BE2C (cell line): ENCODE measurements around the gene PCSK5.
"Not testable (repeated sequence)": the region's sequence is repeated elsewhere in the genome, so short reads cannot be mapped to it uniquely, and the experiment has no call there.

ENCODE experiments used
- DNase-seq: peaks from one replicate; pipeline ENCODE4 v3.0.0-alpha.2; 2020
- H3K27me3 ChIP-seq: fragments of 250-450 bp; sonication (Bioruptor Pico); 2 replicates; pipeline ENCODE4 v1.5.1; 2020; ENCODE audit warnings: mild to moderate bottlenecking
- H3K36me3 ChIP-seq: fragments of 250-450 bp; sonication (Bioruptor Pico); 2 replicates; pipeline ENCODE4 v1.5.1; 2020; ENCODE audit warnings: mild to moderate bottlenecking
- H3K4me1 ChIP-seq: fragments of 250-450 bp; sonication (Bioruptor Pico); 2 replicates; pipeline ENCODE4 v1.5.1; 2020
- H3K4me3 ChIP-seq: 2 replicates; pipeline ENCODE4 v1.5.1; 2011; ENCODE audit warnings: low read depth, low read length
- H3K9me3 ChIP-seq: fragments of 250-450 bp; sonication (Bioruptor Pico); 2 replicates; pipeline ENCODE4 v1.5.1; 2020
- TF ChIP-seq, protein P1 (sequence below): IDR thresholded peaks from 2 replicates; pipeline ENCODE4 v1.5.1; 2012; ENCODE audit warnings: mild to moderate bottlenecking, low read depth, low read length

Gene PCSK5

DNA sequence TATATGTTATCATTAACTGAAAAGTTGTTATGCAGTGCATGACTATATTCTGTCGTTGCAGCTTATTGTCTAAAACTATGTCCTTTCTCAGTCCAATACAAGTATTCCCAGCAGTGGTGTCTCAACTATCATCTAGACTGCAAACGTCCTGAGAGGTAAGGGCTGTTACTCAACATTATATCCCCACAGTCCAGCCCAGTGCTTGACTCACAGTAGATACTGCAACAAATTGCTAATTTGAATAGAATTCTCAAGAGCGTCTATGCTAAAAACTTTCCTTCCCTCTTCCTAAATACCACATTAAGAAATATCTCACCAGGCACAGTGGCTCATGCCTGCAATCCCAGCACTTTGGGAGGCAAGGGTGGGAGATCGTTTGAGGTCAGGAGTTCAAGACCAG lies 37.7 kb upstream of the PCSK5 start:
- Histone ChIP-seq H3K4me1 (no peaks in the 10 kb centered on the region), H3K36me3 (no peaks in the 10 kb centered on the region), H3K4me3 (no peak overlapping the region), H3K9me3 (no peaks in the 10 kb centered on the region), H3K27me3 (peaks cover 5% of the 10 kb centered on the region; the same call in 1 of the 2 replicates)
- TF ChIP-seq, protein P1, sequence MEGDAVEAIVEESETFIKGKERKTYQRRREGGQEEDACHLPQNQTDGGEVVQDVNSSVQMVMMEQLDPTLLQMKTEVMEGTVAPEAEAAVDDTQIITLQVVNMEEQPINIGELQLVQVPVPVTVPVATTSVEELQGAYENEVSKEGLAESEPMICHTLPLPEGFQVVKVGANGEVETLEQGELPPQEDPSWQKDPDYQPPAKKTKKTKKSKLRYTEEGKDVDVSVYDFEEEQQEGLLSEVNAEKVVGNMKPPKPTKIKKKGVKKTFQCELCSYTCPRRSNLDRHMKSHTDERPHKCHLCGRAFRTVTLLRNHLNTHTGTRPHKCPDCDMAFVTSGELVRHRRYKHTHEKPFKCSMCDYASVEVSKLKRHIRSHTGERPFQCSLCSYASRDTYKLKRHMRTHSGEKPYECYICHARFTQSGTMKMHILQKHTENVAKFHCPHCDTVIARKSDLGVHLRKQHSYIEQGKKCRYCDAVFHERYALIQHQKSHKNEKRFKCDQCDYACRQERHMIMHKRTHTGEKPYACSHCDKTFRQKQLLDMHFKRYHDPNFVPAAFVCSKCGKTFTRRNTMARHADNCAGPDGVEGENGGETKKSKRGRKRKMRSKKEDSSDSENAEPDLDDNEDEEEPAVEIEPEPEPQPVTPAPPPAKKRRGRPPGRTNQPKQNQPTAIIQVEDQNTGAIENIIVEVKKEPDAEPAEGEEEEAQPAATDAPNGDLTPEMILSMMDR, result no peak
- no peak for DNase-seq

DNA sequence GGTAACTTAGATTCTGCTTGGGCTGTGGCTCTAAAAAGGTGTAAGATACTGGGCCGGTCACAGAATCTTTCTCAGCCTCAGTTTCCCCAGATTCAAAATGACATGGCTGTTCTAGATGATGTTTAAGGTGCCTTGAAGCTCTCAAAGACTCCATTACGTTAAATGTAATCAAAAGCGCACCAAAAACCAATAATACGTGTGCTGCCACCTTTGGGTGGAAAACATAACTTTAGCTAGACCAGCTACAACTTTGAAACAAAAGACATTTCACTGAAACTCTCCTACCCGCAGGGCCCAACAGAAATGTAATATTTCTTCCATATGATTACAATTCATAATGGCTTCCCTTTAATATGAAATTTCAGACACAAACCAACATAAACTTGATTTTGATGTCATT lies 35.0 kb upstream of the PCSK5 start:
- no peaks in the 10 kb centered on the region for H3K9me3 ChIP-seq
- no peaks in the 10 kb centered on the region for H3K36me3 ChIP-seq
- no peaks in the 10 kb centered on the region for H3K4me1 ChIP-seq
- H3K27me3 ChIP-seq, result peaks cover 5% of the 10 kb centered on the region; the same call in 1 of the 2 replicates
- TF ChIP-seq, protein P1, result peak; percentile 48
- no peak for DNase-seq
- no peak overlapping the region for H3K4me3 ChIP-seq

DNA sequence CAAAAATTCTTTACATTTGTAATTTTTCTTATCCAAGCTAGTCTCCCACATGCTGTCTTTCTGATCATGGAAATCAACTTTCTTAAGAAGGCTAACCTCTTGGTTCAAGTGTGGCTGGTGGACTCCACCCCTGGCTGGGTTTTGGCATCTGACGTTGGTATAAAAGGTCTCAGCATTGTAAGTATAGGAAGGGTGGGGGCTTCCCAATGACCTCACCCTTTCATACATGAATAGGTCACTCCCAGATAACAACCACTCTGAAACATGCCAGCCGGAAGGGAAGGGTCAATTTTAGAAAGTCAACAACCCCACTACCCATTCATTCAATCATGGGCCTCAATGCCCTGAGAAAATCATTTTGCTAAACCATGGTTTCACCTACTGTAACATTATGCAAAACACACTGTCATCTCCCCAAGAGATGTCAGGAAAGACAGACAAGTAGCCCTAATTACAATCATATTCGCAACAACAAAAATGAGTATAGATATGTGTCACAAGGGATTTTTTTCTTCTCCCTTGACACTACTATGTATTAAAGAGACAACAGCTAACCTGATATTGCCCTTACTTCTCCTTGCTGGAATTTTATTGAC lies 31.9 kb upstream of the PCSK5 start:
- H3K9me3 ChIP-seq, result no peaks in the 10 kb centered on the region
- H3K27me3 ChIP-seq, result peaks cover 5% of the 10 kb centered on the region; the same call in 1 of the 2 replicates
- no peak for DNase-seq
- H3K4me3 ChIP-seq, result no peak overlapping the region
- H3K36me3 ChIP-seq, result no peaks in the 10 kb centered on the region
- TF ChIP-seq, protein P1, result no peak
- H3K4me1 ChIP-seq, result no peaks in the 10 kb centered on the region

DNA sequence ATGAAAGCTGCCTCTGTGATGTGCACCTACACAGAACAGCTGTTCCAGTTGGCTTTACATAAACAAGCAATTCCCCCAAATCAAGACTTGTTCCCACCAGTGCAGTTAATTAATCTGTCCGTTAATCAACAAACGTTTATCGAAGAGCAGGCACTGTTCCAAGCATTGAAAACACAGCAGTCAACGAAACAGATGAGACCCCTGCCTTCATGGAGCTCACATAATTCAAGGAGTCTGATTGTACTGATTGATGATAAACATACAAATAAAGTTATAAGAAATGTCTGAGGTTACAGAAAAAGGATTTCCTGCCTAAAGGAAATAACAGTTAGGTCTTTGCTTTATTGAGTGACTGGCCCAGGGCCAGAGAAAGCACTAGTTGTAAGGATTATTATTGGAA lies 26.2 kb upstream of the PCSK5 start:
- no peak for DNase-seq
- Histone ChIP-seq H3K9me3 (no peaks in the 10 kb centered on the region), H3K27me3 (peaks cover 3% of the 10 kb centered on the region; the same call in 1 of the 2 replicates), H3K36me3 (no peaks in the 10 kb centered on the region), H3K4me1 (no peaks in the 10 kb centered on the region), H3K4me3 (no peak overlapping the region)
- TF ChIP-seq, protein P1, result no peak

DNA sequence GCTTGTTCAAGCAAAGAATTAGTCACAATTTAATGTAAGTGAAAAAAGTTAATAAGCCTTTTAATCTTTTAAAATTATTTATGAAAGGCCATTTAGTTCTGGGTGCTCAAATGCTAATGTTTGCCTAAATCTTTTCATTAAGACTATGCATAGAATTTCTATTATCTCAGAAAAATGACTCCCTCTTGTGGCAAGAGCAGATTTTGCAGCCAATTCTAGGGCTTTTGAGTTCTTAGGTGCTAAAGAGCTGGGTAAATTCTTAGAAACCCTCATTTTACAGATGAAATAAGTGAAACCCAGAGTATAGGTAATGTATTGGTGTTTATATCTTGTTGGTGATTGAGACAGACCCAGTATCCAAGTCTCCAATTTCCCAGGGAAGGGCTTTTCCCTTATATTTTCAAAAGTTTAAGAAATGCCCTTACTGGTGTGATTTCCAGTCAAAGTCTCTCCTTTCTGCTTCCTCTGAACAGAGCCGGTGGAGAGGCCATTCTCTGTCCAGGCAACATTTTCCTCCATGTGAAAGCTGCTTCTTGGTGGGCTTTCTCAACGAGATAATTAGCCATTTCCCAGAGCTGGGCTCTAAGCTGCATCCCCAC lies 24.1 kb upstream of the PCSK5 start:
- H3K4me1 ChIP-seq, result no peaks in the 10 kb centered on the region
- H3K9me3 ChIP-seq, result no peaks in the 10 kb centered on the region
- TF ChIP-seq, protein P1, result peak; percentile 73
- no peaks in the 10 kb centered on the region for H3K36me3 ChIP-seq
- DNase-seq, result peak; percentile 36
- H3K27me3 ChIP-seq, result peaks cover 3% of the 10 kb centered on the region; the same call in 1 of the 2 replicates
- no peak overlapping the region for H3K4me3 ChIP-seq

DNA sequence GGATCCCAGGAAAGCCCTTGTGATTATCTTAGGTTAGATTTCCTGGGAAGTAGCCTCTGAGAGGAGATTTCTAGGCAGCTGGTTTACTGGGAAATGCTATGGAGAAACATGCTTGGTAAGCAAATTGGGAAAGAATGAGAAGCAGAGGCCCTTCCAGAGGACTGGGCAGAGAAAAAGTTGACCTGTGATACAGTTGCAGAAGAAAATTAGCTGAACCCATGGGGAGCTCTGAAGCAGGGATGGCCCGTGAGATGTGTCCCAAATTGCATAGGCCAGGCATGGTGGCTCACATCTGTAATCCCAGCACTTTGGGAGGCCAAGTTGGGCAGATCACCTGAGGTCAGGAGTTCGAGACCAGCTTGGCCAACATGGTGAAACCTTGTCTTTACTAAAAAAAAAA lies 21.9 kb upstream of the PCSK5 start:
- DNase-seq, H3K27me3 ChIP-seq, H3K4me1 ChIP-seq, H3K9me3 ChIP-seq, H3K4me3 ChIP-seq, H3K36me3 ChIP-seq: not testable (repeated sequence)
